ENCODE results near the gene SOWAHC. TPM values are rescaled to one million over a fixed set of nuclear protein-coding genes. Genes with fewer than 3 reads are reported as not detected.
"Not testable (repeated sequence)": the region's sequence is repeated elsewhere in the genome, so short reads cannot be mapped to it uniquely, and the experiment has no call there.

The SOWAHC gene
- 14.7 TPM for total RNA-seq
- long read RNA-seq, full-length matches to known transcripts, result 5 of 5 reads
- long read RNA-seq, partial matches to known transcripts, result 0 of 5 reads
- long read RNA-seq, other reads (novel, unspliced or antisense), result 0 of 5 reads

GRCh38 chr2:109613922-109614714 lies at the start of gene SOWAHC, which contains the start of gene SEPTIN10:
SOWAHC (plus strand) TSS chr2:109614364; CDS start chr2:109614490, 126 bp downstream.
SEPTIN10 (minus strand) TSS chr2:109613966; CDS start chr2:109613827, 139 bp downstream.
- peak; percentile 98 for DNase-seq (ENCODE audit: low spot score)

GRCh38 chr2:109575373-109575772 lies 38.8 kb upstream of the SOWAHC start:
- no peak for DNase-seq (ENCODE audit: low spot score)

GRCh38 chr2:109577630-109578029 lies 36.5 kb upstream of the SOWAHC start:
- not testable (repeated sequence) for DNase-seq (ENCODE audit: low spot score)

- no peak for DNase-seq (ENCODE audit: low spot score)
Observed at GRCh38 chr2:109582928-109583895, 31.0 kb upstream of the SOWAHC start.

GRCh38 chr2:109586687-109587086 lies 27.5 kb upstream of the SOWAHC start:
- no peak for DNase-seq (ENCODE audit: low spot score)

- no peak for DNase-seq (ENCODE audit: low spot score)
Observed at GRCh38 chr2:109591206-109591605, 23.0 kb upstream of the SOWAHC start.

- no peak for DNase-seq (ENCODE audit: low spot score)
Observed at GRCh38 chr2:109592905-109593304, 21.3 kb upstream of the SOWAHC start.

GRCh38 chr2:109594246-109594885 lies 19.8 kb upstream of the SOWAHC start:
- DNase-seq (ENCODE audit: low spot score), result no peak

GRCh38 chr2:109595644-109596043 lies 18.5 kb upstream of the SOWAHC start:
- no peak for DNase-seq (ENCODE audit: low spot score)

- no peak for DNase-seq (ENCODE audit: low spot score)
Observed at GRCh38 chr2:109597283-109597682, 16.9 kb upstream of the SOWAHC start.

- no peak for DNase-seq (ENCODE audit: low spot score)
Observed at GRCh38 chr2:109601783-109602182, 12.4 kb upstream of the SOWAHC start.

GRCh38 chr2:109602617-109603188 lies 11.5 kb upstream of the SOWAHC start:
- DNase-seq (ENCODE audit: low spot score), result no peak

GRCh38 chr2:109604597-109604996 lies 9.6 kb upstream of the SOWAHC start:
- no peak for DNase-seq (ENCODE audit: low spot score)

GRCh38 chr2:109607766-109608165 lies 6.4 kb upstream of the SOWAHC start:
- no peak for DNase-seq (ENCODE audit: low spot score)

- DNase-seq (ENCODE audit: low spot score), result no peak
Observed at GRCh38 chr2:109609352-109610024, 4.7 kb upstream of the SOWAHC start.

GRCh38 chr2:109611467-109612095 lies 2.6 kb upstream of the SOWAHC start:
- DNase-seq (ENCODE audit: low spot score), result no peak

GRCh38 chr2:109613081-109613921 lies 863 bp upstream of the SOWAHC start:
- DNase-seq (ENCODE audit: low spot score), result peak; percentile 91

- no peak for DNase-seq (ENCODE audit: low spot score)
Observed at GRCh38 chr2:109614715-109615636, 812 bp downstream of the SOWAHC start.

Data from mesenteric fat pad (tissue), 1 donor.